Measurements from ENCODE around the gene FUT8.

Gene FUT8

DNA sequence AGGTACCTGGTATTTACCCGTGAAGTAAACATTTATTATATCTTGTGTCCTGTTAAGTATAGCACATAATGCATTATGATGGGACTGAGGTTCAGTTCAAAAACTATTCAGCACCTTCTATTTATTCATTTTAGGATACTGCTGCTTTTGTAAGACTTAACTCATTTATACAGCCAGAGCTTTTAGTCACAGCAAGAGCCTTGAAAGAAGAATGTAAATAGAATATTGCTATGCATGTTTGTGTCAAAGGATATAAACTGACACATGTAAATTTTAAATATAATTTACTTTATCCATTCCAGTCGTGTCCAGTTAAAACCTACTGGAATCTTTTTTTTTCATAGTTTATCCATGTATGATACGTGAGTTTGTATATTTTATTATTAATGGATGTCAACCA lies 168.8 kb downstream of the FUT8 start:
- Histone ChIP-seq H3K4me3 (ENCODE audit: low read depth, low read length) (no peak overlapping the region), H3K79me2 (ENCODE audit: control insufficient read depth, insufficient read depth, low read length, unreplicated experiment) (no peaks in the 10 kb centered on the region), H3K4me1 (ENCODE audit: control insufficient read depth, insufficient read depth, low read length, unreplicated experiment) (no peaks in the 10 kb centered on the region), H3K27ac (ENCODE audit: low read depth, low read length) (no peak overlapping the region), H3K27me3 (ENCODE audit: insufficient read depth, low read length) (no peaks in the 10 kb centered on the region), H3K36me3 (ENCODE audit: insufficient read depth, low read length) (no peaks in the 10 kb centered on the region), H2AFZ (ENCODE audit: low read length, unreplicated experiment) (no peak overlapping the region)

DNA sequence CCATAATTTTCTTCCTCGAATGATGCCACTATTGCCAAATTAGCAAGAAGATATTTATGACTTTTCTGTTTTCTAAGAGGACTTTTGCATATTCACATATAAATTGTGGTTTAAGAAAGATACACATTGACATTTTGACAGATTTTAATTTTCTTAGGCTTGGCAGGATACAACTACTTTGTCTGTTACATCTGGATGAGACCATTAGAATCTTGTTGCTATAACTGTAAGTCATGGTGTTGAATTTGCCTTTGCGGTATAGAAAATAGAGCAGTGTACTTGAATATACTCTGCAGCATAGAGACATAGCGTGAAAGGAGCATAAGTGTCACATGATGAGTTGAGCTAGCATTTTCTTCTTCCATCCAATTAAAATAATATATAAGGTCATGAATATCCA lies 169.3 kb downstream of the FUT8 start:
- Histone ChIP-seq H2AFZ (ENCODE audit: low read length, unreplicated experiment) (no peak overlapping the region), H3K27me3 (ENCODE audit: insufficient read depth, low read length) (no peaks in the 10 kb centered on the region), H3K27ac (ENCODE audit: low read depth, low read length) (no peak overlapping the region), H3K4me3 (ENCODE audit: low read depth, low read length) (no peak overlapping the region), H3K79me2 (ENCODE audit: control insufficient read depth, insufficient read depth, low read length, unreplicated experiment) (no peaks in the 10 kb centered on the region), H3K4me1 (ENCODE audit: control insufficient read depth, insufficient read depth, low read length, unreplicated experiment) (no peaks in the 10 kb centered on the region), H3K36me3 (ENCODE audit: insufficient read depth, low read length) (no peaks in the 10 kb centered on the region)

DNA sequence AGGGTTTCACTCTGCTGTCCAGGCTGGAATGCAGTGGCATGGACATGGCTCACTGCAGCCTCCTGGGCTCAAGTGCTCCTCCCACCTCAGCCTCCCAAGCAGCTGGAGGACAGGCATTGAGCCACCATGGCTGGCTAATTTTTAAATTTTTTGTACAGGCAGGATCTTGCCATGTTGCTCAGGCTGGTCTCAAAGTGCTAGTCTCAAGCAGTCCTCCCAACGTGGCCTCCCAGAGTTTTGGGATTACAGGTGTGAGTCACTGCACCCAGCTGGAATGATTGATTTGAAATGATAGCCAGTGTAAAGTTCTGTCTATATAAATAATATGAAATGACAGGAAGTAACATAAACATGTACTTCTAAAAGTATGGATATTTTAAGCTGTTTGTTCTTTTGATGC lies 172.7 kb downstream of the FUT8 start:
- Histone ChIP-seq H2AFZ (ENCODE audit: low read length, unreplicated experiment) (no peak overlapping the region), H3K4me3 (ENCODE audit: low read depth, low read length) (no peak overlapping the region), H3K36me3 (ENCODE audit: insufficient read depth, low read length) (no peaks in the 10 kb centered on the region), H3K79me2 (ENCODE audit: control insufficient read depth, insufficient read depth, low read length, unreplicated experiment) (peaks cover 4% of the 10 kb centered on the region), H3K4me1 (ENCODE audit: control insufficient read depth, insufficient read depth, low read length, unreplicated experiment) (no peaks in the 10 kb centered on the region), H3K27me3 (ENCODE audit: insufficient read depth, low read length) (no peaks in the 10 kb centered on the region), H3K27ac (ENCODE audit: low read depth, low read length) (no peak overlapping the region)

DNA sequence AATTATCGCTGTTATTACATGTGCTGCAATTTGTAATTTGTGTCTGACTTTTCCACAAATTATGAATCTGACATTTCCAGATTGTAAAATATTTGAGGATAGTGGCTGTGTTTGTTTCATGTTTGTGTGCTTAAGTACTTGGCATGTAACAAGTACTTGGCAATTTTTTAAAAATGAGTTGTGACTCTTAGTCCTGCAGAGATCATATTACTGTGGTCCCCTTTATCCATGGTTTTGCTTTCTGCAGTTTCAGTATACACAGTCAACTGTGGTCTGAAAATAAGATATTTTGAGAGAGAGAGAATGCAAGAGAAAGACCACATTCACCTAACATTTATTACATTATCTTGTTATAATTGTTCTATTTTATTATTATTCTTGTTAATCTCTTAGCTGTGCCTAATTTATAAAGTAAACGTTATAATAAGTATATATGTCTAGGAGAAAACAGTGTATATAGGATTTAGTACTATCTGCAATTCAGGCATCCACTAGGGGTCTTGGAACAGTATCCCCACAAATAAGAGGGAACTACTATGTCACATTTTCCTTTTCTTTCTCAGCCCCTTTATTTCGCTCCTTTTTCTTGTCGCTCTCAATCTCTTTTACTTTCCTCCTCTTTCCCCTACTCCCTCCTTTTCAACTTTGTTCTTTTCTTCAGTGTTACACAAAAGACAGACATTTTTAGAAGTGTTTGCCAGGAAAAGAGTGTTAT lies 176.1 kb downstream of the FUT8 start:
- Histone ChIP-seq H3K36me3 (ENCODE audit: insufficient read depth, low read length) (no peaks in the 10 kb centered on the region), H3K27me3 (ENCODE audit: insufficient read depth, low read length) (no peaks in the 10 kb centered on the region), H3K27ac (ENCODE audit: low read depth, low read length) (no peak overlapping the region), H2AFZ (ENCODE audit: low read length, unreplicated experiment) (no peak overlapping the region), H3K4me3 (ENCODE audit: low read depth, low read length) (no peak overlapping the region), H3K4me1 (ENCODE audit: control insufficient read depth, insufficient read depth, low read length, unreplicated experiment) (no peaks in the 10 kb centered on the region), H3K79me2 (ENCODE audit: control insufficient read depth, insufficient read depth, low read length, unreplicated experiment) (peaks cover 4% of the 10 kb centered on the region)

DNA sequence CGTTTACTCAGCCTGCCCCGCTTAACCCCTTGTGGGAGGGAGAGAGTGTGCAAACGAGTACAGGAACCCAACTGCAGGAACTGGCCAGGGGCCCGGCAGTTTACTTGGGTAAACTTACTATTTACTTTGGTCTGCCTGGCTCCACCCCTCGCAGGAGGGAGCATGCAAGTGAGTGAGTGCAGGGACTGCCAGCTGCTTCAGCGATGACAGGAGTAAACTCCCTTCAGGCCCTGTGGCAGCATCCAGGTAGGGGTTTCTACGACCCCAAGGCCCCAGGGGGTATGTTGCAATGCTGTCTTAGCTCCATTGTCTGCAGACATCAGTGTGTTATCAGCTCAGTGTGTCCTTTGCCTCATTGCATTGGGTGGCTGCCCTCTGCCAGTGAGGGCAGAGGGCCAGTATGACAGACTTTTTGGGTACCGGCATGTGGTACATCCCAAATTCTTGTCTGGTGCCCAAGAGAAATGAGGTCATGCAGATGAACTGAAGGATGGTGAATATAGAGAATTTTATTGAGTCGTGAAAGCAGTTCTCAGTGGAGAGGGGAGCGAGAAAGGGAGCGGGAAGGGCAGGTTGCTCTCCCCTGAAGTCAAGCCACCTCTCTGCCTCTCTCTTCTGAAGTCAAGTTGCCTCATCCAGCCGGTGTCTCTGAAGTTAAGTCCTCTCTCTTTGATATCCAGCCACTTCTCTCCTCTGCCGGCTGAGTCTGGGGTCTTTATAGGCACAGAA lies 181.8 kb downstream of the FUT8 start:
- no peaks in the 10 kb centered on the region for H3K36me3 ChIP-seq (ENCODE audit: insufficient read depth, low read length)
- H3K27me3 ChIP-seq (ENCODE audit: insufficient read depth, low read length), result no peaks in the 10 kb centered on the region
- H3K79me2 ChIP-seq (ENCODE audit: control insufficient read depth, insufficient read depth, low read length, unreplicated experiment), result peaks cover 7% of the 10 kb centered on the region
- no peak overlapping the region for H3K27ac ChIP-seq (ENCODE audit: low read depth, low read length)
- H3K4me1 ChIP-seq (ENCODE audit: control insufficient read depth, insufficient read depth, low read length, unreplicated experiment), result peaks cover 2% of the 10 kb centered on the region
- no peak overlapping the region for H3K4me3 ChIP-seq (ENCODE audit: low read depth, low read length)
- no peak overlapping the region for H2AFZ ChIP-seq (ENCODE audit: low read length, unreplicated experiment)

DNA sequence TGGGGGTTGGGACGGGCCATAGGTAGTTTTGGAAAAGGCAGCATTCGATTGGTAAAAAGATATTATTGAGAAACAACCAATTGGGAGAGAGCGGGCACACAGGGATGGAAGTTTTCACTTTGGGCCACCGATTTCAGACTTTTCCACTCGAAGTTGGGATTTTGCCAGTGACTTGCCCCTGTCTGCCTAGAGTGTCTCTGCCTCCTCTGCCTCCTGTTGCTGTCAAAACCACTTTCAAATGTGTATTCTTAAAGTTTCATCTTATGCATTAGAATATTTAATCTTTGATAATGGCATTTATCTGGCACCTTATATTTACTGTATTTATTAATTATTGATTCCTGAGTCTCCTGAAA lies 182.3 kb downstream of the FUT8 start:
- Histone ChIP-seq H3K36me3 (ENCODE audit: insufficient read depth, low read length) (no peaks in the 10 kb centered on the region), H2AFZ (ENCODE audit: low read length, unreplicated experiment) (no peak overlapping the region), H3K27me3 (ENCODE audit: insufficient read depth, low read length) (no peaks in the 10 kb centered on the region), H3K79me2 (ENCODE audit: control insufficient read depth, insufficient read depth, low read length, unreplicated experiment) (peaks cover 12% of the 10 kb centered on the region), H3K27ac (ENCODE audit: low read depth, low read length) (no peak overlapping the region), H3K4me3 (ENCODE audit: low read depth, low read length) (no peak overlapping the region), H3K4me1 (ENCODE audit: control insufficient read depth, insufficient read depth, low read length, unreplicated experiment) (peaks cover 6% of the 10 kb centered on the region)

DNA sequence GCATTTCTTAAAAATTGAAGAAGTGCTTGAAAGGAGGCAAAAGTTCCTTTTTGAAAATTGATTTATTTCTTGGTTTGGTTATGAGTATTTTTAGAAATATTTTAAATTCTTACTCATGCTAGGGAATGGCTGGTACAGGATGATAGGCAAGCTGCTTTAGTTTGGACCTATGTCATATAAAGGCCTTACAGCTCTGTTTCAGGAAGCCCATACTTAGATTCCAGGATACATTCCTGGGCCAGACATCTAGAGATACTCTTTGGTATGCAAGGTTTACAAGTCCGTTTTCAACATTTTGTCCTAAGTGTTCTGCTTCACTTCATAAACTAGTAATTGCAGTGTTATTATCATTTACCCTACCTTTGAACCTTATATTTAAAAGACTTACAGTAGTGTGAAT lies 186.8 kb downstream of the FUT8 start:
- Histone ChIP-seq H3K4me3 (ENCODE audit: low read depth, low read length) (no peak overlapping the region), H3K79me2 (ENCODE audit: control insufficient read depth, insufficient read depth, low read length, unreplicated experiment) (peaks cover 17% of the 10 kb centered on the region), H3K36me3 (ENCODE audit: insufficient read depth, low read length) (no peaks in the 10 kb centered on the region), H3K27ac (ENCODE audit: low read depth, low read length) (no peak overlapping the region), H2AFZ (ENCODE audit: low read length, unreplicated experiment) (no peak overlapping the region), H3K4me1 (ENCODE audit: control insufficient read depth, insufficient read depth, low read length, unreplicated experiment) (peaks cover 6% of the 10 kb centered on the region), H3K27me3 (ENCODE audit: insufficient read depth, low read length) (no peaks in the 10 kb centered on the region)

DNA sequence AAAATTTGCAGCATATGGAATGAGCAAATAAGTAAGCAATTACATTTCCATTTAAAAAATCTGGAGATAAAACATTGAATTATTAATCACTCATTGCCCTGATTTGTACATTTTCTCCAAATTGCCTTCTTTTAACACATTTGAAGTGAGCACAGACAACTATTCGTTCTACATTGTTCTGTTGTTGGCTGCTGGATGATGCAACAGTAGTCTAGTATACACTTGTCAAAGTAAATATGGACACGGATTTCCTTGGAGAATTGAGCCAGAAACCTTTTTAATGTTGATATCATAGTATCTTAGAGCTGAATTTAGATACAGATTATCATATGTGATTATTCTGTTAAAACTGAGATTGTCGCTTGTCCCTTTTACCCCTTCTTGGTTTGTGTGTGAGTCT lies 188.2 kb downstream of the FUT8 start:
- H3K79me2 ChIP-seq (ENCODE audit: control insufficient read depth, insufficient read depth, low read length, unreplicated experiment), result peaks cover 16% of the 10 kb centered on the region
- H3K27me3 ChIP-seq (ENCODE audit: insufficient read depth, low read length), result no peaks in the 10 kb centered on the region
- no peaks in the 10 kb centered on the region for H3K36me3 ChIP-seq (ENCODE audit: insufficient read depth, low read length)
- H3K27ac ChIP-seq (ENCODE audit: low read depth, low read length), result no peak overlapping the region
- H3K4me1 ChIP-seq (ENCODE audit: control insufficient read depth, insufficient read depth, low read length, unreplicated experiment), result peaks cover 6% of the 10 kb centered on the region
- H3K4me3 ChIP-seq (ENCODE audit: low read depth, low read length), result no peak overlapping the region
- no peak overlapping the region for H2AFZ ChIP-seq (ENCODE audit: low read length, unreplicated experiment)

DNA sequence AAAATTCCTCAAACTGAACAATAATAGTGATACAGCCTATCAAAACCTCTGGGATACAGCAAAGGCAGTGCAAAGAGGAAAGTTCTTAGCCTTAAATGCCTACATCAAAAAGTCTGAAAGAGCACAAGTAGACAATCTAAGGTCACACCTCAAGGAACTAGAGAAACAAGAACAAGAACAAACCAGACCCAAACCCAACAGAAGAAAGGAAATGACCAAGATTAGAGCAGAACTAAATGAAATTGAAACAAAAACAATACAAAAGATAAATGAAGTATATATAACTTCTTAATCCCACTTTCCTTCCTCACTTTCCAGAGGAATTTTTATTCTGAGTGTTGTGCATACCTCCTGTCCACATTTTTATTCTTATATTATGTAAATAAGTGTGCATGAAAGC lies 192.0 kb downstream of the FUT8 start:
- Histone ChIP-seq H3K4me3 (ENCODE audit: low read depth, low read length) (no peak overlapping the region), H2AFZ (ENCODE audit: low read length, unreplicated experiment) (no peak overlapping the region), H3K27me3 (ENCODE audit: insufficient read depth, low read length) (no peaks in the 10 kb centered on the region), H3K79me2 (ENCODE audit: control insufficient read depth, insufficient read depth, low read length, unreplicated experiment) (peaks cover 12% of the 10 kb centered on the region), H3K36me3 (ENCODE audit: insufficient read depth, low read length) (no peaks in the 10 kb centered on the region), H3K4me1 (ENCODE audit: control insufficient read depth, insufficient read depth, low read length, unreplicated experiment) (peaks cover under 1% of the 10 kb centered on the region), H3K27ac (ENCODE audit: low read depth, low read length) (no peak overlapping the region)

DNA sequence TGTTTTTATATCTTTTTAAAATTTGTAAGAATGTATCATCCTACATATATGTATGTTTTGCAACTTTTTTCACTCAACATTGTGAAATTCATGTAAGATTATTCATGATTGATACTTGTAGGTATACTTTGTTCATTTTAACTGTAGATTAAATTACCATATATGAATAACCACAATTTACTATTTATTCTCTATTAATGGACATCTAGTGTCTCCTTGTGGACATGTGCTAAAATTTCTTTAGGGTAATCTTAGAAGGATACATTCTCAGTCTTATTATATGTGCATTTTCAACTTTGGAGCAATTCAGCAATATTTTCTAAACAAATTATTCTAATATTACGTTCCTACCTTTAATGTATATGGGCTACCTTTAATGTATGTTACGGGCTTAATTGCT lies 192.4 kb downstream of the FUT8 start:
- Histone ChIP-seq H3K27ac (ENCODE audit: low read depth, low read length) (no peak overlapping the region), H3K36me3 (ENCODE audit: insufficient read depth, low read length) (no peaks in the 10 kb centered on the region), H2AFZ (ENCODE audit: low read length, unreplicated experiment) (no peak overlapping the region), H3K4me1 (ENCODE audit: control insufficient read depth, insufficient read depth, low read length, unreplicated experiment) (no peaks in the 10 kb centered on the region), H3K4me3 (ENCODE audit: low read depth, low read length) (no peak overlapping the region), H3K27me3 (ENCODE audit: insufficient read depth, low read length) (no peaks in the 10 kb centered on the region), H3K79me2 (ENCODE audit: control insufficient read depth, insufficient read depth, low read length, unreplicated experiment) (peaks cover 9% of the 10 kb centered on the region)

DNA sequence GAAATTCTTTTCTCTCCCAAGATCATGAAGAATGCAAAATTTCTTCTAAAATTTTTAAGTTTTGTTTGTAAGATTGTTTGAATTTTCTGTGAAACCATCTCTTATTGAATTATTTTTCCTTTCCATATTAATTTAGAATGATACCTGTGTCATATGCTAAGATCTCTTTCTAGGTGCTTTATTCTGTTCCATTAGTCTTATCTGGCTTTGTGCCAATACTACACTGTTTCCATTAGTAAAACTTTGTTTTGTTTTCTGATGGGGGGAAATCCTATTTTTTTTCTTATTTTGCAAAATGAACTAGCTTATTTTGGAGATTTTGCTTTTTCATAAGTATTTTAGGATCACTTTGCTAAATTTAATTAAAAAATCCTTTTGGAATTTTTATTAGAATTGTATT lies 193.9 kb downstream of the FUT8 start:
- no peak overlapping the region for H3K27ac ChIP-seq (ENCODE audit: low read depth, low read length)
- H2AFZ ChIP-seq (ENCODE audit: low read length, unreplicated experiment), result no peak overlapping the region
- no peaks in the 10 kb centered on the region for H3K4me1 ChIP-seq (ENCODE audit: control insufficient read depth, insufficient read depth, low read length, unreplicated experiment)
- H3K36me3 ChIP-seq (ENCODE audit: insufficient read depth, low read length), result no peaks in the 10 kb centered on the region
- no peak overlapping the region for H3K4me3 ChIP-seq (ENCODE audit: low read depth, low read length)
- H3K79me2 ChIP-seq (ENCODE audit: control insufficient read depth, insufficient read depth, low read length, unreplicated experiment), result peaks cover 6% of the 10 kb centered on the region
- no peaks in the 10 kb centered on the region for H3K27me3 ChIP-seq (ENCODE audit: insufficient read depth, low read length)
